IPS-18c (cell line): ENCODE data around the gene LRRC3B.

Experiments
- H3K4me3 ChIP-seq: 2 replicates; pipeline ENCODE4 v1.7.0; 2013; ENCODE audit warnings: low read depth, mild to moderate bottlenecking, low read length, moderate library complexity; ENCODE audit not compliant: insufficient read depth
- H3K9me3 ChIP-seq: one replicate; pipeline ENCODE4 v1.6.1; 2013; ENCODE audit warnings: mild to moderate bottlenecking, low read length, moderate library complexity; ENCODE audit not compliant: control insufficient read depth, insufficient read depth

LRRC3B gene

GRCh38 chr3:26753095-26753494 lies 130.5 kb downstream of the LRRC3B start:
- Histone ChIP-seq H3K9me3 (no peaks in the 10 kb centered on the region), H3K4me3 (no peak overlapping the region)

DNA sequence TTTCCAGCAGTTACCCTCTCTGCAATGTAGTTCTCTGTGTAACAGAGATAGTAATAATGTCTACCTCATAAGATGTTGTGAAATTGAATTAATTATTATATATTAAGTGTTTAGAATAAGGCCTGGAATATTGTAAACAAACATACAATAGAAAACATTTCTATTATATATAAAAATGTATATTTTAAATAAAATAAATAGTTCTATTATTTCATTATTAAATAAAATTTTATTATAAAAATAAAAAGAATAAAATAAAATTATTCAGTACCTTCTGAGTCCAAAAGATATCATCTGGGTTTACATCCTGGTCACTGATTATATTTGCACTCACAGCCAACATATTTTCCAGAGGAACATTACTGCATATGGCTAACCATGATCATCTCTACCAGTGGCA lies 135.4 kb downstream of the LRRC3B start:
- H3K4me3 ChIP-seq, result no peak overlapping the region
- no peaks in the 10 kb centered on the region for H3K9me3 ChIP-seq
